H4 (cell line): Measurements from ENCODE around the gene TTLL6. TPM values are rescaled to one million over a fixed set of nuclear protein-coding genes. Genes with fewer than 3 reads are reported as not detected.

Source experiments
- DNase-seq: peaks from one replicate; pipeline ENCODE4 v3.0.0-alpha.2; 2015; ENCODE audit warnings: low spot score
- total RNA-seq: library from RNA; depleted of rRNA; stranded (reverse); fragments of >200 nt; shearing (Covaris generic); gene quantifications from 2 replicates; pipeline ENCODE4 v1.2.3, GENCODE V29; 2014

TTLL6 gene
- total RNA-seq, 1 experiment from 2014 or later, result 0.12 TPM

DNA sequence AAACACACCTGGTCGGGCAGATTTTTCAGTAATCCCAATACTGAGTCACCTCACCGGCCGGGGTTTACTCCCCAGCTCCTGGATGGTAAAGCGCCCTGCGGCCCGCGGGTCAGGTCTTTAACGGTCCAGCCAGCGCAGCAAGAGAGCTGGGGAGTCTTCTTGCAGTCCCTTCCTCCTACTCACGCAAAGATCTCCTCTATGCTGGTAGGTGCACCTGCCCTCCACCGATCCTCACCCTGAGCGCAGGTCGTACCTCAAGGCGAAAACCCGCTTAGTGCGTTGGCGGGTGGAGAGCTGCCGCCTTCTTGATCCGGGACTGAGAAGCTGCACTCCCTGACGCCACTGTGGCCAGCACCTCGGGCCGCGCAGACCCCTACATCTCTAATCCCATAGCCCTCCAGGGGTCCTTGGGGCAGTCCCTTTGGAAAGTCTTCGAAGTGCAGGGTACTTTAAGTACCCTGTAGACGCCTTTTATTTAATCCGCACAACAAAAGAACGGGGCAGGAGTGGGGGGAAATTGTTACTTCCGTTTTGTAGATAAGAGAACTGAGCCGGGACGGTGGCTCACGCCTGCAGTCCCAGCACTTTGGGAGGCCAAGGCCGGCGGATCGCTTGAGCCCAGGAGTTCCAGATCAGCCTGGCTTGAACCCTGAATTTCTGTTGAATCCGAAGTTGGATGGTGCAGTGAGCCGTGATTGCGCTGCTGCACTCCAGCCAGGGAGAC is 78.1 kb downstream of the TTLL6 start:
- no peak for DNase-seq

DNA sequence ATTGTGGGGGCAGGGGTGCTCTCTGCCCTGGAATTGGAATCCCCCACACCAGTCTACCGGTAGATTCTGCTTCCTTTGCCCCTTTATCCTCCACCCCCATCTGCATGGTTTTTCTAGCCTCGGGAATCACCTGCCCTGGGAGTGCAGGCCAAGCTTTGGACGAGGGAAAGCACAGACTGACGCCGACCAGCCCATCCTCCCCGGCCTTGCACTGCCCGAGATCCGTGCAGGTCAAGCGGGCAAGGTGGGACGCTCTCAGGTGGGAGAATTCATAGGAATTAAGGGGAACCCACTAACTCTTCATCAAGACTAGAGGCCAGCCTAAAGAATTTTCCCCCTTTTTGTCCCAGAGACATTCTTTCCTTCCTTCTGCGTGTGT is 78.6 kb downstream of the TTLL6 start:
- no peak for DNase-seq

- no peak for DNase-seq
Measured at GRCh38 chr17:48737330-48738043, 79.5 kb downstream of the TTLL6 start.

- DNase-seq, result no peak
Measured at GRCh38 chr17:48735062-48735351, 82.0 kb downstream of the TTLL6 start.

DNA sequence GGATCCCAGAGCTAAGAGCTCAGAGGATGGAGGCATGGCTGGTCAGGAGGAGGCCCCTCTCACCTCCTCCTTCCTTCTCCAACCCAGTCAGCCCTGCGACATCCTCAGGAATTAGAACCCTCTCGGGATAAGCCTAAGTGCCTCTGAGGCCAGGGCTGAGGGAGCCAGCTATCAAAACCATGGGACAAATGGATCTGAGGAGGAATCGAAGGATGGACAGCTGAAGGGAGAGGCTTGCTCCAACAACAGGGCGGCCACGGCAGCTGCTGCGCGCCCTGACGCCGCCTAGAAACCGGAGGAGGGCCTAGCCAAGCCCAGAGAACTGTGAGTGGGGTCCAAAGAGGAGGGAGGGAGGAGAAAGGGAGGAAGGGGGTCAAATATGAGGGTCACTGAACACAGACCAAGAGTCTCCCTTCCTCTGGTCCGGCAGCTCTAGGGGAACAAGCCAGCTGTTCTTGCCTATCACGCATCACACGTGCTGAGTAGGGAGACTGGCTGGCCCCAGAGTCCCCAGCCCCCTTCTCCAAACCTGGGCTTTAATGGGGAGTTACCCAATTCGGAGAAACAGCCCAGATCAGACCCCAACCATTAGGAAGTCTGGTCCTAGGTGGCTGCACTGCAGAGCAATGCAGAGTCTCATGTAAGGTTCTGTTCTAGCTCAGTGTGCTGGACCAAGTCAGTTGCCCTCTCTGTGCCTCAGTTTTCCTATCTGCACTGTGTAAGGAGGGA is 82.5 kb downstream of the TTLL6 start:
- DNase-seq, result no peak

DNA sequence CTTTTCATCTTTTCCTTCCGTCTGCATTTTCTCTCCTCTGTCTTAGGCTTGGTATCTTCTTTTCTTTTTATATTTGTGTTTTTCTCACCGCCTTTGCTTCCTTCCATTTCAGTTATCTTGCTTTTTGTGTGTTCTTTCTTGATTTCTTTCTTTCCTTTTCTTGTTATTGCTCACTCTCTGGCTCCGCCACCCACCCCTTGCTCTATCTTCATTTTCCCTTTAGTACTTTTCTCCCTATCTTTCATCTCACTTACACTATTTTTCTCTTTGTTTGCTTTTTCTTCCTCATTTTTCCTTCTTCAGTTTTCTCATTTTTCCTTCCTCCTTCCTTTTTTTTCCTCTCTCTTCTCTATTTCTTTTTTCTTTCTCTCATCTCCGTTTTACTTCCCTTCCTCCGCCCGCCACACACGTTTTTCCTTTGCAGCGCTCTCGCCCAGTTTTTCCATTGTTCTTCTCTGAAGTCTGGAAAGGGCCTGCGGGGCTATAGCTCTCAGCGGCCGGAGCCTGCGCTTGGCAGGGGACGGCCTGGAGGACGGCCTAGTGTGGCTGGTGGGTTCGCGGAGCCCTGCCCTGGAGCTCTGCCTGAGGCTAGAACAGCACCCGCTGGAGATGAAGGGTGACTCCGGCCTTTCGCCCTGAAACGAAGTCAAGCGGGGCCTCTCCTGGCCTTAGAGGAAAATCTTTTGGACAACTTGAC is 83.2 kb downstream of the TTLL6 start:
- no peak for DNase-seq

- DNase-seq, result no peak
Measured at GRCh38 chr17:48732688-48733629, 84.1 kb downstream of the TTLL6 start.

GRCh38 chr17:48731355-48731754 is 85.7 kb downstream of the TTLL6 start:
- DNase-seq, result no peak

GRCh38 chr17:48730240-48730550 is 86.8 kb downstream of the TTLL6 start:
- DNase-seq, result no peak

DNA sequence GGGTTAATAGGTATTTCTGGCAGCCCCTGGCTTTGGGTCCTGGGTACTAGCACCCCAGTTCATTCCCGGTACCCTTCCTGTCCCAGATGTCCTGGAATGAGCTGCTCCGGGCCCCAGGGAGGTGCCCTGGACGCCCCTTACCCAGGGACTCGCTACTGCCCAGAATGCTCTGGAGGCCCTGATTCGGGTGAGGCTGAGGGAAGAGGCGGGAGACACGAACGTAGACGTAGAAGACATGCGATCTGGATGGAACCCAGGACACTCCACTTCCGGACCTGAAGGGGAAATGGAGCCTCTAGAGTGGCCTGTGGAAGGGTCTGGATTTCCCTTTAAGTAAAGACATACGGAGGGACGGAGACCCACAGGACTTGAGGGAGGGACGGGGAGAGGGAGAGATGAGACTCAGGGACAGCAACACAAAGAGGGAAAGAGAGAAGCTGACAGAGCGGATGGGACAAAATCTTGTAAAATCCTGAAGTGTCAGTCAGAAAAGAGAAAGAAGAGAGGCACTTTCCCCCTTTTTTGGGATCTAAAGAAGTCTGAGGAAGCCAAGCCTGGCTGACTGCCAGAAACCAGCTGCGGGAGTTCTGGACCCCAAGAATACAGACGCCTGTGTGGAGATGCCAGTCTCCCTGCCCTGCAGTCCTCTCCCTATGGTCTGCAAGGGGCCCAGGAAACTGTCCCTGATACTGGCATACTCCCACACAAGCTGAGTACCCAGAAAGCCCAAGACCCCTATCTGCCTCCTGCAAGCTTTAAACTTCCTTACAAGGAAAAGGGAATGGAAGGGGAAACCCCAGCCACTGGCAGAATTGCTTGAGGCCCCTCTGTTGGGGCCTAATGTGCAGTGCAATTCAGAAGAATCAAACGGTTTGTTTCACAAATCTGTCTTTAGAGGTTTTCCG is 87.4 kb downstream of the TTLL6 start:
- DNase-seq, result no peak

- DNase-seq, result peak; percentile 53
Measured at GRCh38 chr17:48728232-48729231, 88.5 kb downstream of the TTLL6 start, which contains the start of gene HOXB13. HOXB13 (minus strand) TSS chr17:48728750; CDS start chr17:48728593, 157 bp downstream.

DNA sequence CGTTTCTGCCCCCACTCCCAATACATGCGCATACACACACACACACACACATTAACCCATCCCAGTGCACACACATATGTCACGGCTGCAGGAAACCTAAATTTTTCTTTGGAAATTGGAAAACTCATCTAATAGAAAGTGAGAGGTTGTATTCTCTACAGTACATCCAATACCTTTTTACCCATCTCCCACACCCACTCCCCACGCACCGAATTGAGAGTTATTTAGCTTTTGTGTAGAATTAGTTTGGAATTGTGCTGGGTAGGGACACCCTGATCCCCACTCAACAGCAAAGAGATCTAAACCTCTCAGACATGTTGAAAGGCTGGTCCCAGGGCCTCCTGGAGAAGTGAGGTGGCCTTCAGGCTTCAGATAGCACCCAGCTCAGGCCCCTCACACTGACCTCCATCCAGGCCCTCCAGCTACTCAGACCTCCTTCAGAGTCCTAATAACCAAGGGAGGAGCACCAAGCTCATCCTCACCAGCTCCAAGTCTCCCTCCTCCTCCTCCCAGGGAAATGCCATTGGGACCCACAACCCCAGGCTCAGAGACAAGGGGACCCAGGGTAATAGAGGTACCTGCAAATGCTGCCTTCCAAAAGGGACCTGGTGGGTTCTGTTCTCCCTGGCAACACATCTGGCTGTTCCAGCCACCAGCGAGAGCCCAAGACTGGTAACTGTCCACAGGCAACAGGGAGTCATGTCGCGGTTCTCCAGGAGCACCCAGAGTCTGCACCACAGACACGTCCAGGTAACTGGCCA is 89.4 kb downstream of the TTLL6 start:
- DNase-seq, result no peak

DNA sequence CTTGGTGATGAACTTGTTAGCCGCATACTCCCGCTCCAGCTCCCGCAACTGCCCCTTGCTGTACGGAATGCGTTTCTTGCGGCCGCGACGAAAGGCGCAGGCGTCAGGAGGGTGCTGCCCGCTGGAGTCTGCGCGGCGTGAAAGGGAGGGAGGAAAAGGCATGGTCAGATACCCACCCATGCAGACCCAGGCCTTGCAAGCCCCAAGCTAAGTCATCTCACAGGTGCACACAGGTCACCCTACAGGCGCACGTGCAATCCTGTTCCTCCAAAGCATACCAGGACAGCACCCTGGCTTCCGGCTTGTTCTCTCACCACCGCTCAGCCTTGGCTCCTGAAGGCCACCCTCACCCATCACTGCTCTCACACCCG is 90.1 kb downstream of the TTLL6 start:
- no peak for DNase-seq

DNA sequence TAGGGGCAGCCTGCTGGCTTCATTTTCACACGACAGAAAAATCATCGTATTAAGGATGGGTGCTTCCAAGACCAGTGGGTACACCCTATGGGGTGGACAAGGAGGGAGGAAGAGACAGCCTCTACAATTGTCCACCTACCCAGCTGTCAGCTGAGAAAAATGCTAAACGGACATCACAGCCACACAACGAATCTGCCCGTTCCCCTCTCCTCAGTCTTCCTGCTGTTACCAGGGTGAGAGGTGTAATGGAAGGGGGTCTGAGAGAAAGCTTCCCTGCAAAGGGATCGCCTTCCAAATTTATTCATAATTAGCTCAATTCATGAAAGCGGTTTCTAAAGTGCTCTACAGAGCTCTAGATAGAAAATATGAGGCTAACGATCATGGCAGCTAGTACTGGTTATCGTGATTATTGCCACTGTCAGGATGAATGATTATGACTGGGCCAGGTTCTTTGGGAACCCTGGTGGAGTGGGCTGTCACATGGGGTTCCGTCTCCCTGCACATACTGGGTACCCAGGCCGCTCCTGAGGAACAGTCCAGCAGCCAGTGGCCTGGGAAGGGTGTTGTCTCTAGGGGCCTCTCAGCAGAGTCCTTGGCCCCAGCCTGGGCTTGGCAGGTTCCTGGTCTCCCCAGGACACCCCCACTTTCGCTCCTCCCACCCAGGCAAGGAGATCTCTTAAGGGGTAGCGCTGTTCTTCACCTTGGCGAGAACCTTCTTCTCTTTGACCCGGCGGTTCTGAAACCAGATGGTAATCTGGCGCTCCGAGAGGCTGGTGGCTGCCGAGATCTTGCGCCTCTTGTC is 90.7 kb downstream of the TTLL6 start:
- no peak for DNase-seq

GRCh38 chr17:48725288-48726064 is 91.6 kb downstream of the TTLL6 start:
- no peak for DNase-seq

DNA sequence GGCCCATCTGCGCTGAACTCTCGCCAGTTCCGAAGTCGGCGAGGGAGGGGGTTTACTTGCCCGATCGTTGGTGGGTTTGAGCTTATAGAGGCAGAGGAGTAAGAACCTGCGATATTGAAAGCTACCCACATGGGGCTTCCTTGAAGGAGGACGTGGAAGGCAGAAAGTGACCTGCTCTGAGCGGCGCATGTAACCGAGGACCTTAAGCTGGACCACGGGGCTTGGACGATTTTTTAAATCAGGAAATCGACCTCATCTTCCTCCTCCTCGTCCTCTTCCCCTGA is 92.1 kb downstream of the TTLL6 start:
- no peak for DNase-seq
